ENCODE data around the gene FRAS1. TPM values are rescaled to one million over a fixed set of nuclear protein-coding genes. Genes with fewer than 3 reads are reported as not detected.

FRAS1 gene
- polyA plus RNA-seq, 1 donor from 2014 or later: 2.8 TPM

DNA sequence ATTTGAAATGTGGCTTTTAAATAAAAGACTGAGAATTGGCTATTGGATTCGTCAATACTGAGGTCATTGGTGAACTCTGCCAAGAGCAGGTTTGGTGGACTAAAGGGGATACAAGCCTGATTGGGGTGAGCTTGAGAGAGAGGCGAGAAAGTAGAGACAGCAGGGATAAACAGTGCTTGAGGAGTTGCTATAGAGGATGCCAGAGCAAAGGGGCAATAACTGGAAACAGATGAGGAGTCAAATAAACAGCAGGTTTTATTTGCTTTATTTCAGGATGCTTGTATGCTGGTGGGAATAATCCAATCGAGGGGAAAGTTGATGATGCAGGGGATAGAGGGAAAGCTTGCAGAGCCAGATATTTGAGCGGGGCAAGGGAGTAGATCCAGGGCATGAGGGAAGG is 470.4 kb downstream of the FRAS1 start:
- no peaks in the 10 kb centered on the region for H3K27me3 ChIP-seq (ENCODE audit: insufficient read depth, low read depth, low read length)
- no peaks in the 10 kb centered on the region for H3F3A ChIP-seq (ENCODE audit: insufficient read depth, low read length, poor library complexity, severe bottlenecking)
- no peak overlapping the region for H3K27ac ChIP-seq (ENCODE audit: low read length)
- no peak overlapping the region for H3K9ac ChIP-seq (ENCODE audit: low read length)
- TF ChIP-seq REST (IDR thresholded peaks at IDR 0.05; ENCODE audit: borderline replicate concordance) (no peak), SMC3 (conservative IDR thresholded peaks at IDR 0.05; ENCODE audit: poor library complexity) (no peak), CTCF (IDR thresholded peaks at IDR 0.05; ENCODE audit: poor library complexity, severe bottlenecking) (no peak)
- no peaks in the 10 kb centered on the region for H3K36me3 ChIP-seq (ENCODE audit: insufficient read depth, low read length)
- no peaks in the 10 kb centered on the region for H4K20me1 ChIP-seq (ENCODE audit: insufficient read depth)
- no peaks in the 10 kb centered on the region for H3K9me3 ChIP-seq (ENCODE audit: low read length)
- H3K79me2 ChIP-seq (replicated peaks; ENCODE audit: insufficient read depth, low read length): no peaks in the 10 kb centered on the region
- no peaks in the 10 kb centered on the region for H3K9me2 ChIP-seq (ENCODE audit: insufficient read depth, low read length)
- no peak overlapping the region for H2AFZ ChIP-seq (ENCODE audit: low read depth, low read length)
- no peak overlapping the region for H3K4me2 ChIP-seq (ENCODE audit: low read length)
- H3K4me3 ChIP-seq (ENCODE audit: low read length): no peak overlapping the region

- Histone ChIP-seq H2AFZ (ENCODE audit: low read depth, low read length) (no peak overlapping the region), H3K9me3 (ENCODE audit: low read length) (no peaks in the 10 kb centered on the region), H3K27me3 (ENCODE audit: insufficient read depth, low read depth, low read length) (no peaks in the 10 kb centered on the region), H3K79me2 (replicated peaks; ENCODE audit: insufficient read depth, low read length) (no peaks in the 10 kb centered on the region), H3F3A (ENCODE audit: insufficient read depth, low read length, poor library complexity, severe bottlenecking) (no peaks in the 10 kb centered on the region), H3K4me2 (ENCODE audit: low read length) (no peak overlapping the region), H3K4me3 (ENCODE audit: low read length) (no peak overlapping the region), H3K9ac (ENCODE audit: low read length) (no peak overlapping the region), H3K36me3 (ENCODE audit: insufficient read depth, low read length) (no peaks in the 10 kb centered on the region), H3K27ac (ENCODE audit: low read length) (no peak overlapping the region), H4K20me1 (ENCODE audit: insufficient read depth) (no peaks in the 10 kb centered on the region), H3K9me2 (ENCODE audit: insufficient read depth, low read length) (no peaks in the 10 kb centered on the region)
- no peak for TF ChIP-seq CTCF (IDR thresholded peaks at IDR 0.05; ENCODE audit: poor library complexity, severe bottlenecking)
- no peak for TF ChIP-seq POLR2AphosphoS5 (IDR thresholded peaks at IDR 0.05)
- TF ChIP-seq MXI1 (conservative IDR thresholded peaks at IDR 0.05; ENCODE audit: poor library complexity, severe bottlenecking): no peak
- no peak for TF ChIP-seq EZH2 (IDR thresholded peaks at IDR 0.05; ENCODE audit: borderline replicate concordance, insufficient read depth, low read length, poor library complexity, severe bottlenecking)
- no peak for TF ChIP-seq TAF1 (IDR thresholded peaks at IDR 0.05; ENCODE audit: low read depth)
- TF ChIP-seq SMC3 (conservative IDR thresholded peaks at IDR 0.05; ENCODE audit: poor library complexity): no peak
- TF ChIP-seq REST (IDR thresholded peaks at IDR 0.05; ENCODE audit: borderline replicate concordance): no peak
- no peak for TF ChIP-seq EP300 (conservative IDR thresholded peaks at IDR 0.05; ENCODE audit: poor library complexity, severe bottlenecking)
- no peak for TF ChIP-seq RAD21 (conservative IDR thresholded peaks at IDR 0.05)
Observed at GRCh38 chr4:78528327-78528726, 471.2 kb downstream of the FRAS1 start.

Data from neural cell (in vitro differentiated cells).